HG03039 (cell line): Measurements from ENCODE around the gene SDK1.
"Not testable (repeated sequence)": the region's sequence is repeated elsewhere in the genome, so short reads cannot be mapped to it uniquely, and the experiment has no call there.

Source experiments
- ATAC-seq: cut with Tn5 transposase; IDR thresholded peaks from one replicate; pipeline ENCODE4 v1.9.1; 2021; ENCODE audit warnings: mild to moderate bottlenecking, moderate library complexity; ENCODE audit not compliant: unreplicated experiment

SDK1 gene

GRCh38 chr7:3710531-3710930 is 409.5 kb downstream of the SDK1 start:
- ATAC-seq, result no peak

GRCh38 chr7:3712841-3713240 is 411.8 kb downstream of the SDK1 start:
- ATAC-seq, result no peak

GRCh38 chr7:3721422-3721821 is 420.4 kb downstream of the SDK1 start:
- no peak for ATAC-seq

GRCh38 chr7:3722396-3722922 is 421.4 kb downstream of the SDK1 start:
- no peak for ATAC-seq

GRCh38 chr7:3725155-3726059 is 424.4 kb downstream of the SDK1 start:
- no peak for ATAC-seq

GRCh38 chr7:3730276-3730675 is 429.2 kb downstream of the SDK1 start:
- ATAC-seq, result no peak

GRCh38 chr7:3732395-3733005 is 431.4 kb downstream of the SDK1 start:
- ATAC-seq, result no peak

- no peak for ATAC-seq
These were observed 432.6 kb downstream of the SDK1 start for GRCh38 chr7:3733541-3734140.

GRCh38 chr7:3738964-3739363 is 437.9 kb downstream of the SDK1 start:
- no peak for ATAC-seq

- no peak for ATAC-seq
These were observed 438.9 kb downstream of the SDK1 start for GRCh38 chr7:3739983-3740382.

- no peak for ATAC-seq
These were observed 446.4 kb downstream of the SDK1 start for GRCh38 chr7:3747467-3747866.

- ATAC-seq, result no peak
These were observed 447.3 kb downstream of the SDK1 start for GRCh38 chr7:3748389-3748788.

GRCh38 chr7:3753868-3754267 is 452.8 kb downstream of the SDK1 start:
- no peak for ATAC-seq

GRCh38 chr7:3754493-3755341 is 453.7 kb downstream of the SDK1 start:
- ATAC-seq, result no peak

GRCh38 chr7:3755778-3756453 is 454.9 kb downstream of the SDK1 start:
- ATAC-seq, result not testable (repeated sequence)

GRCh38 chr7:3757059-3757458 is 456.0 kb downstream of the SDK1 start:
- ATAC-seq, result no peak

GRCh38 chr7:3760651-3761050 is 459.6 kb downstream of the SDK1 start:
- no peak for ATAC-seq

- no peak for ATAC-seq
These were observed 461.2 kb downstream of the SDK1 start for GRCh38 chr7:3762146-3762831.

GRCh38 chr7:3767917-3768777 is 467.1 kb downstream of the SDK1 start:
- ATAC-seq, result no peak
